Cardiac muscle cell (in vitro differentiated cells and primary cell): ENCODE measurements around the gene HTRA2. TPM values are rescaled to one million over a fixed set of nuclear protein-coding genes. Genes with fewer than 3 reads are reported as not detected.

ENCODE experiments used
- DNase-seq, 2 donors: peaks; one replicate each; pipeline versions ENCODE4 v3.0.0 to v3.0.0-alpha.2; 2010 to 2017; ENCODE audit warnings: low read depth in 1 of 2, low spot score in 1 of 2
- H3K27ac ChIP-seq: fragments of 200-600 bp; sonication (generic); 2 replicates; pipeline ENCODE4 v1.5.1; 2016
- H3K27me3 ChIP-seq: fragments of 200-600 bp; sonication (generic); 2 replicates; pipeline ENCODE4 v1.6.0; 2016; ENCODE audit warnings: control low read depth
- H3K36me3 ChIP-seq: fragments of 200-600 bp; sonication (generic); 2 replicates; pipeline ENCODE4 v1.5.1; 2016; ENCODE audit warnings: control low read depth
- H3K4me1 ChIP-seq: fragments of 200-600 bp; sonication (generic); 2 replicates; pipeline ENCODE4 v1.8.1; 2017; ENCODE audit warnings: low read depth, mild to moderate bottlenecking, mixed run types
- H3K4me3 ChIP-seq: fragments of 200-600 bp; sonication (generic); 2 replicates; pipeline ENCODE4 v1.5.1; 2016; ENCODE audit warnings: mild to moderate bottlenecking
- H3K9me3 ChIP-seq: fragments of 200-600 bp; sonication (generic); 2 replicates; pipeline ENCODE4 v1.5.1; 2017; ENCODE audit warnings: low read depth, mild to moderate bottlenecking, control low read depth
- polyA plus RNA-seq: library from polyadenylated mRNA; unstranded; fragments of >200 nt; fragmentation: Nextera tagmentation; extraction: Ambion mirVana; gene quantifications from 2 replicates; pipeline ENCODE4 v1.2.1, GENCODE V29; 2016
- total RNA-seq: library from RNA; depleted of rRNA; stranded (reverse); fragments of >200 nt; gene quantifications from 2 replicates; pipeline ENCODE4 v1.2.3, GENCODE V29; 2016
- TF ChIP-seq, protein P1 (sequence below): IDR thresholded peaks from 2 replicates; pipeline ENCODE4 v1.5.1; 2012; ENCODE audit warnings: low read depth, mild to moderate bottlenecking, low read length

Gene HTRA2
- total and polyA plus RNA-seq, 2 experiments from 2014 or later, result 55.1 to 57.6 TPM

DNA sequence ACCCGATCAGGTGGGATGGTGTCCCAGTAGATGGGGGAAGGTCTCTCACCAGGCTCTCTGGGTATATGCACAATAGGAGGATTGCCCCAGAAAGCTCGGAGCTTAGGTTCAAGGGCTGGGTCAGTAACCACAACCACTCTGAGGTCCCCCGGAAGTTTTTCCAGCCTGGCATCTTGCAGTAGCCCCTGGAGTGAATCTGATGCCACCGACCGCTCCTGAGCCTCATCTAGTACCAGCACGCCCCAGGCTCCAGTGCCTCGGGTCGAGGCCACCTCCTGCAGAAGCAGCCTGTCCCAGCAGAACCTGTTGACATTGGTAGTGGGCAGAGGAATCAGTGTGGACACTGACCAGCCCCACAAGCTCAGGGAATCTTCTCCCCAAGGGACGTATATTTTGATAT, 5.7 kb upstream of the HTRA2 start:
- no peak overlapping the region for H3K4me3 ChIP-seq
- no peak overlapping the region for H3K27ac ChIP-seq
- H3K27me3 ChIP-seq, result peaks cover 54% of the 10 kb centered on the region
- H3K36me3 ChIP-seq, result peaks cover 10% of the 10 kb centered on the region
- TF ChIP-seq, protein P1, sequence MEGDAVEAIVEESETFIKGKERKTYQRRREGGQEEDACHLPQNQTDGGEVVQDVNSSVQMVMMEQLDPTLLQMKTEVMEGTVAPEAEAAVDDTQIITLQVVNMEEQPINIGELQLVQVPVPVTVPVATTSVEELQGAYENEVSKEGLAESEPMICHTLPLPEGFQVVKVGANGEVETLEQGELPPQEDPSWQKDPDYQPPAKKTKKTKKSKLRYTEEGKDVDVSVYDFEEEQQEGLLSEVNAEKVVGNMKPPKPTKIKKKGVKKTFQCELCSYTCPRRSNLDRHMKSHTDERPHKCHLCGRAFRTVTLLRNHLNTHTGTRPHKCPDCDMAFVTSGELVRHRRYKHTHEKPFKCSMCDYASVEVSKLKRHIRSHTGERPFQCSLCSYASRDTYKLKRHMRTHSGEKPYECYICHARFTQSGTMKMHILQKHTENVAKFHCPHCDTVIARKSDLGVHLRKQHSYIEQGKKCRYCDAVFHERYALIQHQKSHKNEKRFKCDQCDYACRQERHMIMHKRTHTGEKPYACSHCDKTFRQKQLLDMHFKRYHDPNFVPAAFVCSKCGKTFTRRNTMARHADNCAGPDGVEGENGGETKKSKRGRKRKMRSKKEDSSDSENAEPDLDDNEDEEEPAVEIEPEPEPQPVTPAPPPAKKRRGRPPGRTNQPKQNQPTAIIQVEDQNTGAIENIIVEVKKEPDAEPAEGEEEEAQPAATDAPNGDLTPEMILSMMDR, result no peak
- H3K4me1 ChIP-seq, result peaks cover 5% of the 10 kb centered on the region
- H3K9me3 ChIP-seq, result no peaks in the 10 kb centered on the region
- DNase-seq, result no peak

GRCh38 chr2:74524955-74525716, 4.6 kb upstream of the HTRA2 start:
- DNase-seq, result no peak
- peaks cover 10% of the 10 kb centered on the region for H3K36me3 ChIP-seq
- TF ChIP-seq, protein P1, result no peak

DNA sequence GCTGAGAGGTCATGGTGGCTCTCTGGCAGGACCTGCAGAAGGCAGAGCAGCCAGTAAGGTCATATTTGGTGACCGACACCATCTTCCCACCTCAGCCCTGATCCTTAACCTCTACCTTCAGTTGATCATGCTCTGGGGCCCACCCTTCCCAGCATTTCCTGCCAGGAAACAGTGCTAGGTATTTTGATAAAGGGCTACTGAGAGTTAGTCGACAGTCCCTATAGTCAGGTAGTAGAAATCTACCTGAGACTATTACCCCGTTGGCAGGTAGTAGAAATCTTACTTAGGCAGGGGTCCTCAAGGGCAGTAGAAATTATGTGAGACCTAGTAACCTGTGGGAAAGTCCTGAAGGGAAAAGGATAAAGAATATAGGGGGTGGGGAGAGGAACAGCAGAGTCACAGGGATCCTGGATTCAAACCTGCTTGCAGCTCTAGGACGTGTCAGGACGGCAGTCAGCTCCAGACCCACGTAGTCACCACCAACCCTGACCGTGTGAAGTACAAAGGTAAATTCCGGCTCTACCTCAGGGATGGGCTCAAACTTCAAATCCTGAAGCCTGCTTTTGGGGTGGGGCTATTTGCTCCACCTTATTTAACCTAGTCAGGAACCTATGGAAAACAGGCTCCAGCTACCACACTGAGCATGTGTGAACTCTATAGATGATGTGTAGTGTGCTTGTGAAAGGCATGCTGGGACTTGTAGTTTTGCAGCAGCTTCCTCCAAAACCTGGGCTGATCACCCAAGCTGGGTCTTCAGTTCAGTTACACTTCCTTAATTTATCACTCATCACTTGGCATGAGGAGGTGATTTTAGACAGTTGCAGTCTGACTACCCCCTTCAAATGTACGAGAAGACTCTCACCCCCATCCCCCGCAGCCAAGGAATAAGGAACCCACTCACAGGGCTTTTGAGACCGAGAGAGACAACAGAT, 3.8 kb upstream of the HTRA2 start, which contains the start of gene DQX1:
DQX1 (minus strand) TSS at position 515 of the 932 bp plus-strand sequence; CDS start at position 13, 502 bp downstream.
- DNase-seq, result peak in 1 of 2 donors; percentile 44
- Histone ChIP-seq H3K9me3 (no peaks in the 10 kb centered on the region), H3K27me3 (peaks cover 34% of the 10 kb centered on the region), H3K27ac (no peak within 1 kb of the TSS), H3K4me1 (peaks cover 9% of the 10 kb centered on the region), H3K36me3 (peaks cover 10% of the 10 kb centered on the region), H3K4me3 (no peak within 1 kb of the TSS)
- TF ChIP-seq, protein P1, result no peak

More at GRCh38 chr2:74524955-74525716, 4.6 kb upstream of the HTRA2 start:
- Histone ChIP-seq H3K27me3 (peaks cover 42% of the 10 kb centered on the region), H3K27ac (no peak overlapping the region), H3K9me3 (no peaks in the 10 kb centered on the region), H3K4me3 (no peak overlapping the region), H3K4me1 (peaks cover 5% of the 10 kb centered on the region)

- H3K36me3 ChIP-seq, result peaks cover 10% of the 10 kb centered on the region
- DNase-seq, result no peak
- peaks cover 9% of the 10 kb centered on the region for H3K4me1 ChIP-seq
- no peak overlapping the region for H3K4me3 ChIP-seq
- H3K27me3 ChIP-seq, result peaks cover 26% of the 10 kb centered on the region
- no peak overlapping the region for H3K27ac ChIP-seq
- TF ChIP-seq, protein P1, result no peak
- H3K9me3 ChIP-seq, result no peaks in the 10 kb centered on the region
Observed at GRCh38 chr2:74526649-74527230, 3.0 kb upstream of the HTRA2 start.

GRCh38 chr2:74527741-74528140, 2.0 kb upstream of the HTRA2 start:
- TF ChIP-seq, protein P1, result no peak
- DNase-seq, result no peak
- H3K27me3 ChIP-seq, result peaks cover 16% of the 10 kb centered on the region
- peaks cover 16% of the 10 kb centered on the region for H3K36me3 ChIP-seq
- H3K27ac ChIP-seq, result no peak overlapping the region
- H3K9me3 ChIP-seq, result no peaks in the 10 kb centered on the region
- no peak overlapping the region for H3K4me3 ChIP-seq
- peaks cover 9% of the 10 kb centered on the region for H3K4me1 ChIP-seq
